ENCODE results near the gene SLC6A13. TPM values are rescaled to one million over a fixed set of nuclear protein-coding genes. Genes with fewer than 3 reads are reported as not detected.

Gene SLC6A13
- total and polyA plus RNA-seq, 10 of the 15 experiments (the other 5 are each of a cell fraction or from before 2014, with no cell fraction given) = 0.18 to 1.2 (median 0.20) TPM; not detected in 3

DNA sequence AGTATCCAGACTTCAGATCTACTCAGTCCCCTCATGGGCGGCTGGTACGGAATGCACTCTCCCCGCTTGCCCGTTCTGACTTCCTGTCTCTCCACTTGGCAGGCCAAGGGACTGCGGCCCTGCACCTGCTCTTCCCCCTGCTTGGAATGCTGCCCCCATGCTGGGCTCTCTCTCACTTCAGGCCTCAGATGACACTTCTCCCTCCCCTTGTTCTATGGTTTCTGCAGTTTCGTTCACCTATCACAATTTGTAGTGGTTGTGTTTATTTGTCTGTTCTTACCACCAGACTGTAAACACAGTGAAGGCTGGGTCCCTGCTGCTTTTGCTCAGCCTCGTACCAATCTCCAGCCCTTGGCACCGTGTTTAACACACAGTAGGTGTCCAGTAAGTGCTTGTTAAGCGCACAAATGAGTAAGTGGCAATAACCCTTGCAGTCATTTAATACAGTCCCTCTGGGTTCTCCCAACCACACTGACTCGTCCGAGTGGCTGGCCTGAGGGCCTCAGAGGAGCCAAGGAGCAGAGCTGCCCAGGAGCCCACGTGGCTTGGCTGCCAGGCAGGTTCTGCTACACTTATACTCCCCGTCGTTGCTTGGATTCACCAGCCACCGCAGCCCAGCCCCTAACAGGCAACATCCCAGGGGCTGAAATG is 60.4 kb downstream of the SLC6A13 start:
- no peaks in the 10 kb centered on the region for H3K36me3 ChIP-seq (ENCODE audit: control insufficient read depth in 2 of 2, insufficient read depth in 2 of 2, low read length in 1 of 2)
- no TSS peak for BruUV-seq (replicated peaks)
- H3K9me3 ChIP-seq (replicated peaks; ENCODE audit: control insufficient read depth, insufficient read depth, low read length) = no peaks in the 10 kb centered on the region
- H3K4me2 ChIP-seq (ENCODE audit: control insufficient read depth, insufficient read depth) = no peak overlapping the region
- ChIA-PET CTCF (no interaction called here), RAD21 (ENCODE audit: unreplicated experiment) (no interaction called here), SMC1A (ENCODE audit: uncharacterized antibody, unreplicated experiment) (no interaction called here), POLR2A (no interaction called here)
- H3K9ac ChIP-seq (ENCODE audit: control insufficient read depth, insufficient read depth, low read length) = no peak overlapping the region
- H3K4me1 ChIP-seq (ENCODE audit: control insufficient read depth, insufficient read depth, low read length) = no peaks in the 10 kb centered on the region
- in situ Hi-C loops (cut with MboI) (no loop called here), intact Hi-C loops (cut with micrococcal nuclease; ENCODE audit: unreplicated experiment) (no loop called here)
- no peak for ATAC-seq
- no peaks in the 10 kb centered on the region for H4K20me1 ChIP-seq (ENCODE audit: control insufficient read depth, insufficient read depth)
- peaks cover 0 to 9% of the 10 kb centered on the region in 2 experiments; a peak in 2 of 4 replicates for H3K27me3 ChIP-seq (replicated peaks in 1 of 2; ENCODE audit: control insufficient read depth in 2 of 2, insufficient read depth in 2 of 2, low read length in 1 of 2)
- H3K79me2 ChIP-seq (ENCODE audit: control insufficient read depth, insufficient read depth, low read length) = no peaks in the 10 kb centered on the region
- H3K4me3 ChIP-seq = no peak overlapping the region
- DNase-seq (ENCODE audit: low read depth, low spot score) = no peak
- 38% methylated on average over 15 of the region's 15 CpGs for WGBS (ENCODE audit: insufficient coverage, insufficient replicate concordance, low lambda C conversion rate, missing lambda C conversion rate)
- TF ChIP-seq PAX8 (IDR thresholded peaks at IDR 0.05) = no peak
- TF ChIP-seq, protein P1, sequence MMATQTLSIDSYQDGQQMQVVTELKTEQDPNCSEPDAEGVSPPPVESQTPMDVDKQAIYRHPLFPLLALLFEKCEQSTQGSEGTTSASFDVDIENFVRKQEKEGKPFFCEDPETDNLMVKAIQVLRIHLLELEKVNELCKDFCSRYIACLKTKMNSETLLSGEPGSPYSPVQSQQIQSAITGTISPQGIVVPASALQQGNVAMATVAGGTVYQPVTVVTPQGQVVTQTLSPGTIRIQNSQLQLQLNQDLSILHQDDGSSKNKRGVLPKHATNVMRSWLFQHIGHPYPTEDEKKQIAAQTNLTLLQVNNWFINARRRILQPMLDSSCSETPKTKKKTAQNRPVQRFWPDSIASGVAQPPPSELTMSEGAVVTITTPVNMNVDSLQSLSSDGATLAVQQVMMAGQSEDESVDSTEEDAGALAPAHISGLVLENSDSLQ (IDR thresholded peaks at IDR 0.05) = no peak
- TF ChIP-seq, protein P2, sequence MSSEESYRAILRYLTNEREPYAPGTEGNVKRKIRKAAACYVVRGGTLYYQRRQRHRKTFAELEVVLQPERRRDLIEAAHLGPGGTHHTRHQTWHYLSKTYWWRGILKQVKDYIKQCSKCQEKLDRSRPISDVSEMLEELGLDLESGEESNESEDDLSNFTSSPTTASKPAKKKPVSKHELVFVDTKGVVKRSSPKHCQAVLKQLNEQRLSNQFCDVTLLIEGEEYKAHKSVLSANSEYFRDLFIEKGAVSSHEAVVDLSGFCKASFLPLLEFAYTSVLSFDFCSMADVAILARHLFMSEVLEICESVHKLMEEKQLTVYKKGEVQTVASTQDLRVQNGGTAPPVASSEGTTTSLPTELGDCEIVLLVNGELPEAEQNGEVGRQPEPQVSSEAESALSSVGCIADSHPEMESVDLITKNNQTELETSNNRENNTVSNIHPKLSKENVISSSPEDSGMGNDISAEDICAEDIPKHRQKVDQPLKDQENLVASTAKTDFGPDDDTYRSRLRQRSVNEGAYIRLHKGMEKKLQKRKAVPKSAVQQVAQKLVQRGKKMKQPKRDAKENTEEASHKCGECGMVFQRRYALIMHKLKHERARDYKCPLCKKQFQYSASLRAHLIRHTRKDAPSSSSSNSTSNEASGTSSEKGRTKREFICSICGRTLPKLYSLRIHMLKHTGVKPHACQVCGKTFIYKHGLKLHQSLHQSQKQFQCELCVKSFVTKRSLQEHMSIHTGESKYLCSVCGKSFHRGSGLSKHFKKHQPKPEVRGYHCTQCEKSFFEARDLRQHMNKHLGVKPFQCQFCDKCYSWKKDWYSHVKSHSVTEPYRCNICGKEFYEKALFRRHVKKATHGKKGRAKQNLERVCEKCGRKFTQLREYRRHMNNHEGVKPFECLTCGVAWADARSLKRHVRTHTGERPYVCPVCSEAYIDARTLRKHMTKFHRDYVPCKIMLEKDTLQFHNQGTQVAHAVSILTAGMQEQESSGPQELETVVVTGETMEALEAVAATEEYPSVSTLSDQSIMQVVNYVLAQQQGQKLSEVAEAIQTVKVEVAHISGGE (CRISPR knock-in tag; IDR thresholded peaks at IDR 0.05) = no peak
- H2AFZ ChIP-seq (ENCODE audit: control insufficient read depth, low read depth, low read length) = no peak overlapping the region
- H3K27ac ChIP-seq (ENCODE audit: control insufficient read depth, insufficient read depth) = no peak overlapping the region
- FAIRE-seq = no peak
